ENCODE results near the gene GPR61.

The GPR61 gene

DNA sequence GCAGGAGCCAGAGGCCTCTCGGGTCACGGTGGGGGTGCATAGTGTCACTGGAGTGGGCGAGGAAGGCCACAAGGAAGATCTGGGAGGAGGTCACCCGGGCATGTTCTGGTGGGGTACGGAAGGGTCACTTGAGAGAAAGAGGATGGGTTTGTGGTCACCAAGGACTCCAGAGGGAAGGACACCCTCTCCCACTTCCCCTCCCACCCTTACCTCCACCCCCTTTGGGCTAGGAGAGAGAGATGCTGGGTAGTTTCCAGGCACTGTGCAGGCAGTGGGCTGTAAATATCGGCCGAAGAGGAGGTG is 30.8 kb upstream of the GPR61 start:
- no peak for DNase-seq (ENCODE audit: low spot score)

DNA sequence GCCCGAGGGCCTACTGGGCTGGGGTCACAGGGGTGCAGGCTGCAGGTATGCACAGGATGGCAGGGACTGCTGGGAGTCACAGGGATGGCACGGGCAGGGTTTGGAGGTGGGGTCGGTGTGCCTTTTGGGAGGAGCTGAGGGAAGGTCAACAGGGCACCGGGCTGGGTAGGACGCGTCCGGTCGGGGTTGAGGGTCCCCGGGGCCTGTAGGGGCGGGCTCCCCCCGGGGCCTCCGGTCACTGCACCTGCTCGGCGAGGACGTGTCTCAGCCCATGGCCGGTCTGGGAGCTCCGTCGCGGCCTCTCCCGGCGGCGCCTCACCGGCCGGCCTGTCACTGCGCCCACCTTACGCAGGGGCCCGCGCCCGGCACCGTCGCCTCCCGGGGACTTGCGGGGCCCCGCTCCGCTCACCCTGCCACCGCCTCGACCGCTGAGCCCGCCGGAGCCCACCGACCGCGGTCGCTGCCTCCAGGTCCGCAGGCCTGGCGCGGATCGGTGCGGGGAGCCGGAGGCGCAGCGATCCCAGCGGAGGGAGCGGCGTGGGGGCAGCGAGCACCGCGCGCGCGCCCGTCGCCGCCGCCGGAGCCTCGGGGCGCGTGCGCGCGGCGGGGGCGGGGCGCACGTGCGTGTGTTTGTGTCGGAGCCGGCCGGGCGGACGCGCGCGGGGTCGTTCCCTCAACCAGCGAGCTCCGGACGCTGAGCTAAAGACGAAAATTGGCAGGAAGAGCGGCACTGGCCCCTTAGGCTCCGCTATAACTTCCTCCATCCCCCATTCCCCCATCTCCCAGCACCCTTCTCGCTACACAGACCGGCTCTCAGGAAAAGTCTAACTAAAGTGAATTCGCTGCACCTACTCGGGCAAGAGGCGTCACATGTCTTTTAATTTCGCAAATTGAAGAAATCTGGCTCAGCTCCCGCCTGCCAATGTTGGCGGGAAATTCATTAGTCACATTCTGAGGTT is 30.2 kb upstream of the GPR61 start, which contains the start of gene AMIGO1:
Gene AMIGO1, minus strand, starts transcription at position 552 of the 959 bp plus-strand sequence. CDS start 815 bp downstream, outside the sequence.
- DNase-seq (ENCODE audit: low spot score): no peak

- no peak for DNase-seq (ENCODE audit: low spot score)
These were observed 26.5 kb upstream of the GPR61 start for GRCh38 chr1:109513110-109513710.

DNA sequence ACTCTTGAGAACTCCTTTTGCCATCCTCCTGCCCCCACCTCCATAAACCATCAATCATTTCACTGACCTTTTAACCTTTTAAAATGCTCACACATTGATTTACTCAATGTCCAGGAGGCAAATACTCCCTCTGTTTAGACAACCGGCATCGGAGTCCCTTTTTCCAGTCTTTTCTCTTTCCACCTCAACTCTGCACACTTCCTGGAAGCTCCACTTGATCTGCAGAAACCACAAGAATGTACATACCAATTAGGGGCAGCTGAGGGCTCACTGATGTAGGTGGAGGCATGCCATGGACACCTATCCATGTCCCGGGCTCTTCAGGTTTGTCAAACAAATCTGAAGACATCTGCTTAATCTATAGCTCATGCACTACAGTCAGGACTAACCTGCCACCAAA is 24.8 kb upstream of the GPR61 start:
- DNase-seq (ENCODE audit: low spot score): no peak

DNA sequence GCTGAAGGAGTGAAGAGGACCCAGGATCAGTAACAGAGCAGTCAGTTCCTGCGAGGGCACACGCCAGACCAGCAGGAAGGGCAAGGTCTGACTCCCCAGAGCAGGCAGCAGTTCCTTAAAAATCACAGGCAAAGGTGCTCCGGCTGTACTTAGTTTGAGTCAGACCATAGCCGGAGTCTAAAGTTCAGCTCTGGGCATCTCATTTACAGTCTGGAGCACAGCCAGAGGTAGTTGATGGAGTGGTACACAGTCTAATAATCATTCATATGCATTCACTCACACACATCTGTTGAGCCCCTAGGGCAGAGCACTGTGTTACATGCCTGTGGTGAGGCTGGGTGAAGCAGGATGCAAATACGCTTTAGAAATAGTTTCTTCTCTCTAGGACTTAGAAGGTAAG is 22.8 kb upstream of the GPR61 start:
- DNase-seq (ENCODE audit: low spot score): no peak

GRCh38 chr1:109517337-109517736 is 22.3 kb upstream of the GPR61 start:
- no peak for DNase-seq (ENCODE audit: low spot score)

DNA sequence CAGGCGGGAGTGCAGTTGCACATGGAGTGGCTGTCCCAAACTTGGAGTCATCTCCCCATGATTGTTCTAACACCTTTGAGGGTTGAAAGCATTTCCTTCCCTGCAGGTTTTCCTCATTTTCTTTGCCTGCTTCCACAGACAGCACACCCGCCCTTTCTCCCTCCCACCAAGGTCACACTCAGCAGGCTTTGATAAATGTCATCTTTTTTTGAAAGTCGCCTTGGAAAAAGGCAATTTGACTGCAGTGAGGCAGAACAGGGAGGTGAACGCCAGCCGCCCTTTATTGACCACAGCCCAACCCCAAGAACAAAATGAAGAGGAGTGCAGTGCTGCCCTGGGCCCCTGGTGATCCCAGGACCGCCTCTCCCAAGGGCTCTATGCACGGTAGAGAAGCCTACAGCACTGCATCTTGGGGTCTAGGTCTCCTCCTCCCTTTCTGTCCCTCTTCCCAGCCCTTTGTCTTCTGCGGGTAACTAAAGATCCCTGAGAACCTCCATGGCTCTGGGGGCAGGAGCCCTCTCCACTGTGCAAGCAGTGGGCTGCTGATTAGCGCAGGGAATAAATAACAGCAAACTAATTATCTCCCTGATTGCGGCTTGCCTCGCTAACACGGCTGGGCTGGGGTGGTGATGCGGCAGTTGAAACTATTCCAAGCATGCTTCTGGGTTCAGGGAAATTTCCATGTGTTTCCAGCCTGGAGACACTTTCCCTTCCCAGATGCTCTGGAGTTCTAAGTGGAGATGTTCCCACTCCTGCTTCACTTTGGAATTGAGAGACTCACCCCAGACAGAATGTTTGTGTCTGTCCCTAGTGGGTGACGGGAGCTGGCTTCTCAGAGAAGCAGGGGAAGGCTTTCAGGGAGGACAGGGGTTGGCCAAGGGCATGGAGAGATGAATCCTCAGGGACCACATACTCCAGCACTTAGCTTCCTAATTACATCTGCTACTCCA is 18.4 kb upstream of the GPR61 start:
- no peak for DNase-seq (ENCODE audit: low spot score)

DNA sequence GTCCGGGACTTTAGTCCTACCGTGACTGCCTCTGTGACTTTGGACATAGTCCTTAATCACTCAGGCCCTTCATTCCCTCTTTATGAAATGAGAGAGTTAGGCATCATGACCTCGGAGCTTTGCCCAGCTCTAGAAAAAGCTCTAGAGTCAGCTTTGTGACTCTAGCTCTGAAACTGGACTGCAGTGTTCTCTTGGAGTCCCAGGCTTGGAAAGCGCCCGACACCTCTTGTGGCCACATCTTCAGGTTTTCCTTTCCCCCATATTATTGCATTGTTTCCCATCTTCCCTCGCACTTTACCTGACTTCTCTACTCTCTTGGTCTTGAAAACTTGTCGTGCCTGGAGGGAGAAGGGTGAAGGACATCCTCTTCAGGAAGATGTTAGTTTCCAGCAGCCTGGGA is 17.6 kb upstream of the GPR61 start:
- no peak for DNase-seq (ENCODE audit: low spot score)

DNA sequence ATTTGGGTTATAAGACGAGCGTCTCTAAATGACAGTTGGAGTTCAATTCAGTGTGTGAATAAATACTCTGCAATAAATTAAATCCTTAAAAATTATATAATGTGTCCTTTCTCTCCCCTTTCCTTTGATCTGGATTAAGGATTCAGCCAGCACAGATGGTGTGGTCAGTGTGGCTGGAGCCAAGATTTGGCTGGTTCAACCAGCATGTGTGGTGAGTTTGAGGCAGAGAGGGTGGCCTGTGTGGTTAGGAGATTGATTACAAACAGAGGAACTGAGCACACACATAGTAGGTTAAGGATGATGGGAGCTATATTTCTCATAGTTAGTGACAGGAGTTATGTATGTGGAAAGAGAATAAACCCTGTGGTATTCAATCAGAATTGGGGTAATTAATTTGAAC is 16.0 kb upstream of the GPR61 start:
- DNase-seq (ENCODE audit: low spot score): no peak

DNA sequence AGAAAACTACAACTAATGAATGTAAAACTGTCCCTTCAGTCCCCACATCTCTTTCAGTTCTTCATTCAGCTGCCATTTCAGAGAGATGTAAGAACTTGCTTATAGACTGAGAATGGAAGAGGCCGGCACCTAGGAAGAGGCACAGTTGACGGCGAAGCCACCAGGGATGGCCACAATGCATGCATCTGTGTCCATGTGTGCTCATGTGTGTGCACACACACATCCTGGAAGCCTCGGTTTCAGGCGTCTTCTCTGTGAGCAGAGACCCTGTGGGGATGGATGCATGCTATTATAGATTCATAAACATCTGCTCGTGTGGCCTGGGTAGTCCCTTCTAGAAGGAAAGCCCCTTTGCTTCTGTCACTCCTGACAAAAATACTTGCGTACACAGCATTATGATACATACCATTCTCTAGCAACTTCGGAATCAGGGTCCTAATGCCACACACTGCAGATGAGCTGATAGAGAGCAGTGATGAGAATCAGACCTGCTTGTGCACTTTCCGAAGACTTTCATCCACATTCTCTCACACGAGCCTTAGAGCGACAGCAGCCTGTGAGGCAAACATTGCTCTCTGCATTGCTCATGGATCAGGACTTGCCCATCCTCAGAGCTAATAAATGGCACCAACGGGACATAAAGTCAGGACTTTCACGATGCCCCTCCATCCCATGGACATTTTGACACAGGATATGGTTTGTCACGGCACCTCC is 12.4 kb upstream of the GPR61 start:
- no peak for DNase-seq (ENCODE audit: low spot score)

GRCh38 chr1:109527846-109528695 is 11.6 kb upstream of the GPR61 start:
- no peak for DNase-seq (ENCODE audit: low spot score)

- DNase-seq (ENCODE audit: low spot score): no peak
These were observed 11.0 kb upstream of the GPR61 start for GRCh38 chr1:109528712-109529111.

DNA sequence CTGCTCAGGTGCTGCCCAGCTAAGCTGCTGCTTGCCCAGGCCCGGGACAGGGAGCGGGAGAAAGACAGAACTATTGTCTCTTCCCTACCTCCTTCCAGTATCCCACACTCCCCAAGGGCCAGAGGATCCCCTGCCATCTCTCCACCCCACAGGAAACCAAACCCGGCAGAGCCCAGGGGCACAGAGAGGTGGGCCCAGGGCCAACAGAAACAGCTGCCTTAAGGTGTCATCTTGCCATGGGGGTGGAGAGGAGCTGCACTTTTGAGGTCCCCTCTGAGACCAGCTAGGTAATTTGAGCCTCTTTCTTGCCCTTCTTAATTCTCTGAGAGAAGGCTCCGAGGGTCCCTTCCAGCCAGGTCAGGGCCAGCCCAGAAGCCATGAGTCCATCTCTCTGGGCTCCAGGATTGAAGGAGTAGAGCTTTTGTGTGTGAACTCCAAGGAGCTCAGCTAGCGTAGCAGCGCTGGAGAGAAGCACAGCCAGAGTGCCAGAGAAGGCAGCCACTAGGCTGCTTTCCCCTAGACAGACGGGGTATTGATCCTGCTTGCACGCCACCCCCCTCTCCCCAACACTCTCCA is 9.7 kb upstream of the GPR61 start:
- DNase-seq (ENCODE audit: low spot score): no peak

DNA sequence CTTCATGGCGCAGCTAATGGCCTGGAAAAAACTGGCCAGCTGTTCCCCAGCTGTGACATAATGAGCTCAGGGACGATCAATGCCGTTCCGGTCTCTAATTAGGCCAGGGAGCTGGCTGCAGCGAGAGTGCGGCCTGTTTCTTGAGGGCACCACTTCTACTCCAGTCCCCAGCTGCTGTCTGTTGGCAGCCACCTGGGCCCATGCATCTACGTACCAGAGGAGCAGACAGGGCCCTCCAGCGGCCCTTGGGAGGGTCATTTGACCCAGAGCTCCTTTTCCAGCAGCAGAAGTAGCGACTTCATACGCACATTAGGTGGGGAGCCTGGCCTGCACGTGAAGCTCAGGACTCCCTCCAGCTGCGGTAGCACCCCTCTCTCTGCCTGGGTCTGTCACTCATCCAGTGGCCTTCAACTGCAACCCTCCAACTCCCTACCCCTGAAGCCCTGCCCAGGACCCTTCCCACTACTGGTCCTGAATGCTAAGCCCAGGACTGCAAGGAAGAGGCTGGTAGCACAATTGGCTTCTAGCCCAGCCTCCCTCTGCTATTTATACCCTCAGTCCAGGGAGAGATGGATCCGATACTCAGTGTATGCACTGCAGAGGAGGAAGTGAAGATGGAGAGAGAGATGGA is 9.1 kb upstream of the GPR61 start:
- no peak for DNase-seq (ENCODE audit: low spot score)

DNA sequence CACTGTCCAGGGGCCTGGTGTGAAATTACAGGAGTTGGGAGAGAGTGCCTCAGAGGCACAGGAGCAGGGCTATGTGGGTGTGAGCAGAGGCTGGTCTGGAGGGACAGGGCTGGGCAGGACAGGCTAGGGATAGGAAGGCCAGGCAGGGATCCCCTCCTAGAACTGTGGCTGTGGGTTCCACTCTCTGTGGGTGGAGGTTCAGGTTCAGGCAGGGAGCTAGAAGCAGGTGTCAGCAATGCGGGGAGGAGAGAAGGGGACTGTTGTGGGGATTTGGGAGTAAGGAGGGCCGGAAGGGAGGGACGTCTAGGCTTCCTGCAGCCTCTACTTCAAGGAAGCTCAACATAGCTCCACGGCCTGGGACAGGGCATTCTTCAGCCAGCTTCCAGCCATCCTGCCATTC is 8.3 kb upstream of the GPR61 start:
- DNase-seq (ENCODE audit: low spot score): no peak

DNA sequence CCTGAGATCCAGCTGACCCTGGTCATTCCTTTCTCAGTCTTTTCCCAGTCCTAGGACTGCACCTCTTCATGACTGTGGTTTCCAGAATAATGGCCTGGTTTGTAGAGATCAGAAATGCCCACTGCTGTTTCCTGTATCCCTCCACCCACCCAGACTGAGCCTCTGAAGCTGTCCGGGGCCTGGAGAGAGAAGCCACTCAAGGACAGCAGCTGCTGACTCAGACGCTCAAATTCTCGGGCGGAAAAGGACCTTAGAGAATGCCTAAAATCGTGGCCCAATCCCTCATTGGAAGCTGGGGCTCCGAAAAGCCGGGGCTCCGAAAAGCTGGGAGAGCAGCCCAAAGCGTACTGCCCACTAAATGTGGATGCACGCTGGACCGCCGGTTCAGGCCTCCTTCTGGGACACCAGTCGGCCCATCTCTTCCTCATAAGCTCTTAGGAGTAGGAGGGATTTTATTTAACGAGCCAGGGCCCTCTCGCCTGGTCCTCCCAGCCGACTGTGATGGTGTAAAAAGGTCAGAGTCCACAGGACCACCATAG is 7.8 kb upstream of the GPR61 start:
- DNase-seq (ENCODE audit: low spot score): no peak

GRCh38 chr1:109532365-109533136 is 7.1 kb upstream of the GPR61 start:
- DNase-seq (ENCODE audit: low spot score): peak; percentile 91

DNA sequence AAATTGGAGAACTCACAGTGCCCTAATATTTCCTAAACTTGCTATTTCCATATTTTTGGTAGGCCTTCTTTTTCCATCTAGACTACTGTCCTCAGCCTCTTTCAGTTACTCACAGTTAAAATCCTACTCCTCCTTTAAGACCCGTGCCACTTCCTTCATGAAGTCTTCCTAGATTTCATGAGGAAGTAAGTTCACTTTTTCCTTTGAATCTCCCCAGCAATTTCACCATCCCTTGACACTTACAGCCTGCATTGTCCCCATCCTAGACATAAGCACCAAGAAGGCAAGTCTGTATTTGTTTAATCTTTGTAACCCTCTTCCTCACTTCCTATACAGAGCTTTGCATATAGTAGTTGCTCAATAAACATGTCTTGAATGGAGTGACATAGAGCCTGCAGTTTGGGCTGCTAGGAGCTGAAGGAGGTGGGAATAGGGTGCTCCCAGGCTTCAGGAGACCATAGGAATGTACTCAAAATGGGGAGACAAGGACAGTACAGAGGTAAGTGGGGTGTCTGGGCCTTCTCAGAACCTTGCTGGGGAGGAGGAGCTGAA is 5.3 kb upstream of the GPR61 start:
- no peak for DNase-seq (ENCODE audit: low spot score)

GRCh38 chr1:109535481-109535880 is 4.2 kb upstream of the GPR61 start:
- no peak for DNase-seq (ENCODE audit: low spot score)

Data from NAMALWA (cell line).